ENCODE data around the gene GUCY1A1. TPM values are rescaled to one million over a fixed set of nuclear protein-coding genes. Genes with fewer than 3 reads are reported as not detected.

The GUCY1A1 gene
- total RNA-seq, 1 experiment from 2014 or later, result 9.2 TPM

GRCh38 chr4:155711556-155711955, 44.9 kb downstream of the GUCY1A1 start:
- no peaks in the 10 kb centered on the region for H3K27me3 ChIP-seq (ENCODE audit: low read length)
- H3K27ac ChIP-seq (ENCODE audit: low read length), result no peak overlapping the region
- H3K4me2 ChIP-seq (ENCODE audit: low read length), result no peak overlapping the region
- H4K20me1 ChIP-seq (ENCODE audit: low read length), result no peaks in the 10 kb centered on the region
- intact Hi-C loops (cut with micrococcal nuclease), result no loop called here
- BruUV-seq (replicated peaks), result no TSS peak
- no peaks in the 10 kb centered on the region for H3K9me2 ChIP-seq (replicated peaks; ENCODE audit: low read length)
- ChIA-PET POLR2A (ENCODE audit: unreplicated experiment) (no interaction called here), CTCF (no interaction called here)
- no peak overlapping the region for H2AFZ ChIP-seq (ENCODE audit: low read length)
- no peak overlapping the region for H3K9ac ChIP-seq (ENCODE audit: low read length)
- H3K4me1 ChIP-seq (ENCODE audit: insufficient read depth, low read length), result no peaks in the 10 kb centered on the region
- H3K9me3 ChIP-seq (ENCODE audit: low read length), result no peaks in the 10 kb centered on the region
- no peak overlapping the region for H3K4me3 ChIP-seq (ENCODE audit: low read length)
- TF ChIP-seq EZH2phosphoT487 (IDR thresholded peaks at IDR 0.05; ENCODE audit: borderline replicate concordance, low read length), result no peak
- no peak for TF ChIP-seq CTCF (conservative IDR thresholded peaks at IDR 0.05; ENCODE audit: low read depth, low read length)
- TF ChIP-seq EZH2 (IDR thresholded peaks at IDR 0.05; ENCODE audit: low read length, unreplicated experiment), result no peak
- H3K36me3 ChIP-seq (ENCODE audit: low read depth, low read length), result no peaks in the 10 kb centered on the region
- H3K79me2 ChIP-seq (ENCODE audit: low read length), result no peaks in the 10 kb centered on the region
- ATAC-seq (no peak), DNase-seq (no peak)
- H3F3A ChIP-seq (ENCODE audit: low read length, unreplicated experiment), result no peaks in the 10 kb centered on the region

- CTCF ChIA-PET, result no interaction called here
These were observed 46.2 kb downstream of the GUCY1A1 start for GRCh38 chr4:155712846-155713245.

GRCh38 chr4:155713911-155714310, 47.3 kb downstream of the GUCY1A1 start:
- Histone ChIP-seq H3K9ac (ENCODE audit: low read length) (no peak overlapping the region), H3K4me1 (ENCODE audit: insufficient read depth, low read length) (no peaks in the 10 kb centered on the region), H3K27me3 (ENCODE audit: low read length) (no peaks in the 10 kb centered on the region), H3K4me3 (ENCODE audit: low read length) (no peak overlapping the region), H4K20me1 (ENCODE audit: low read length) (no peaks in the 10 kb centered on the region), H3K9me2 (replicated peaks; ENCODE audit: low read length) (no peaks in the 10 kb centered on the region), H3K4me2 (ENCODE audit: low read length) (no peak overlapping the region), H3K36me3 (ENCODE audit: low read depth, low read length) (no peaks in the 10 kb centered on the region), H3K9me3 (ENCODE audit: low read length) (no peaks in the 10 kb centered on the region), H2AFZ (ENCODE audit: low read length) (no peak overlapping the region), H3F3A (ENCODE audit: low read length, unreplicated experiment) (no peaks in the 10 kb centered on the region), H3K27ac (ENCODE audit: low read length) (no peak overlapping the region), H3K79me2 (ENCODE audit: low read length) (no peaks in the 10 kb centered on the region)
- intact Hi-C loops (cut with micrococcal nuclease), result no loop called here
- no peak for TF ChIP-seq EZH2phosphoT487 (IDR thresholded peaks at IDR 0.05; ENCODE audit: borderline replicate concordance, low read length)
- no peak for TF ChIP-seq EZH2 (IDR thresholded peaks at IDR 0.05; ENCODE audit: low read length, unreplicated experiment)
- TF ChIP-seq CTCF (conservative IDR thresholded peaks at IDR 0.05; ENCODE audit: low read depth, low read length), result no peak
- no TSS peak for BruUV-seq (replicated peaks)
- DNase-seq, result no peak
- ATAC-seq, result no peak
- CTCF ChIA-PET, result no interaction called here
- POLR2A ChIA-PET (ENCODE audit: unreplicated experiment), result no interaction called here

More at GRCh38 chr4:155712846-155713245, 46.2 kb downstream of the GUCY1A1 start:
- no peak overlapping the region for H3K9ac ChIP-seq (ENCODE audit: low read length)
- H3K4me1 ChIP-seq (ENCODE audit: insufficient read depth, low read length), result no peaks in the 10 kb centered on the region
- intact Hi-C loops (cut with micrococcal nuclease), result no loop called here
- ATAC-seq, result no peak
- no peak overlapping the region for H3K4me2 ChIP-seq (ENCODE audit: low read length)
- H3K4me3 ChIP-seq (ENCODE audit: low read length), result no peak overlapping the region
- no peaks in the 10 kb centered on the region for H3F3A ChIP-seq (ENCODE audit: low read length, unreplicated experiment)
- H4K20me1 ChIP-seq (ENCODE audit: low read length), result no peaks in the 10 kb centered on the region
- no peak for DNase-seq
- no peaks in the 10 kb centered on the region for H3K79me2 ChIP-seq (ENCODE audit: low read length)
- no peak overlapping the region for H3K27ac ChIP-seq (ENCODE audit: low read length)
- H3K27me3 ChIP-seq (ENCODE audit: low read length), result no peaks in the 10 kb centered on the region
- H3K36me3 ChIP-seq (ENCODE audit: low read depth, low read length), result no peaks in the 10 kb centered on the region
- no peaks in the 10 kb centered on the region for H3K9me3 ChIP-seq (ENCODE audit: low read length)
- POLR2A ChIA-PET (ENCODE audit: unreplicated experiment), result no interaction called here
- BruUV-seq (replicated peaks), result no TSS peak
- TF ChIP-seq CTCF (conservative IDR thresholded peaks at IDR 0.05; ENCODE audit: low read depth, low read length) (no peak), EZH2phosphoT487 (IDR thresholded peaks at IDR 0.05; ENCODE audit: borderline replicate concordance, low read length) (no peak)
- no peaks in the 10 kb centered on the region for H3K9me2 ChIP-seq (replicated peaks; ENCODE audit: low read length)
- no peak overlapping the region for H2AFZ ChIP-seq (ENCODE audit: low read length)

Measured in PC-3 (cell line).